NCI-H1436 (cell line): ENCODE results near the gene FAM83B.
"Not testable (repeated sequence)": the region's sequence is repeated elsewhere in the genome, so short reads cannot be mapped to it uniquely, and the experiment has no call there.

Experiments used
- DNase-seq: peaks from one replicate; lab custom pipeline; 2025; lab: John Stamatoyannopoulos, UW

The FAM83B gene

DNA sequence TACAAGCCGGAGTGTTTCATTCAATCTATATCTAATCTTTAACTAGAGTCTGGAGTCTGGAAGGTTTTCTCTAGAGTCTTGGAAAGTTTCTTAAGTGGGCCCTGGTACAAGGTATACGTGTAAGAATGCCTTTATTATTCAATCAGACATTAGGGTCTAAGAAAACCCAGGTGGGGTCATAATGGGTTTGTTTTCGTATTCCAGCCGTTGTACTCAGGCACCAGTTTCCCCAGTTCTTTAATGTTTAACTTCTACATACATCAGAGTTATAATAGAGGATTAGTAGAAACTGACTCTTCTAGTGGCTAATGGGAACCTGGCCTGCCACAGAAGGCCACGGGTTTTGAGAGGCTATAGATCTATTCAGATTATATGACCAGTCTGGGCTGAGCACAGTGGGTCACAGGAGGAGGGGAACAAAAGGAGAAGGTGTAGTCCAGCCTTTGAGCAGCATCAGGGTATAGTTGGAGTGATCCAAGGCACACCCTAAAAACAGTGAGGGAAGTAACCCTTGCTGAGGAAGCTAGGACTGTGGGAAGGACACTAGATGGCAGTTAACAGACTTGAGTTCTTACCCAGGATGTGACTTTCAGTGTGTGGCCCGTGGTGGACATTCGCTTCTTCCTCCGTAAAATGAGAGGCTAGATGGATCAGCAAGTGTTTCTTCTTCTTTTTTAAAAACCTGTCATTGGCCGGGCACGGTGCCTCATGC, 15.5 kb downstream of the FAM83B start:
- no peak for DNase-seq

- no peak for DNase-seq
Observed at GRCh38 chr6:54864272-54864671, 17.7 kb downstream of the FAM83B start.

- DNase-seq = no peak
Observed at GRCh38 chr6:54865091-54865631, 18.6 kb downstream of the FAM83B start.

GRCh38 chr6:54868556-54868955, 22.0 kb downstream of the FAM83B start:
- DNase-seq = no peak

GRCh38 chr6:54873599-54873998, 27.0 kb downstream of the FAM83B start:
- no peak for DNase-seq

- DNase-seq = no peak
Observed at GRCh38 chr6:54874349-54875048, 27.9 kb downstream of the FAM83B start.

- DNase-seq = no peak
Observed at GRCh38 chr6:54875539-54875938, 29.0 kb downstream of the FAM83B start.

DNA sequence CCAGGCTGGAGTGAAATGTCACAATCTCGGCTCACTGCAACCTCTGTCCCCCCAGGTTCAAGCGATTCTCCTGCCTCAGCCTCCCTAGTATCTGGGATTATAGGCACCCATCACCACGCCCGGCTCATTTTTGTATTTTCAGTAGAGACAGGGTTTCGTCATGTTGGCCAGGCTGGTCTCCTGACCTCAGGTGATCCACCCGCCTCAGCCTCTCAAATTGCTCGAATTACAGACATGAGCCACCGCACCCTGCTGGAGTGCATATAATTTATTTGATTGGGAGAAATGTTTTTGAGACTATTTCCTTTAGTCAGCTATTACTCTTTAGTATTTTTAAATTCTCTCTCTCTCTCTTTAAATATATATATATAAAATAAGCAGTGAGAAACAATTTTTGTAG, 29.8 kb downstream of the FAM83B start:
- no peak for DNase-seq

DNA sequence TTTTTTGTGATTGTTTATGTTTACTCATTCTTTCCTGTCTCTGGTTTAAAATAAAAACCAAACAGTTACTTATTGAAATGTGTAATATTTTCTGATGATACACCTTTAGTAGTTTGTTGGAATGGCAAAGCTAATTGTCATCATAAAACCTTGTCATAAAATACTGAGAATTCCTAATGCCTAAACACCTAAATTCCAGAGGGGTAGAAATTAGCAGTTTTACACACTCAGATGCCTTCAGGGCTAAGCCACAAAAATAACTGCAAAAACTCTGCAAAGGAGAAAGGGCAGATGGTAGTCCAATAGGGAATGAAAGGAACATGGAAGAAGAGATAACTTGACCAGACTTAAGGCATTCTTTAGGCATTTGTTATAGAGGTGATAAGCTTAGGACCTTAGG, 30.3 kb downstream of the FAM83B start:
- DNase-seq = no peak

DNA sequence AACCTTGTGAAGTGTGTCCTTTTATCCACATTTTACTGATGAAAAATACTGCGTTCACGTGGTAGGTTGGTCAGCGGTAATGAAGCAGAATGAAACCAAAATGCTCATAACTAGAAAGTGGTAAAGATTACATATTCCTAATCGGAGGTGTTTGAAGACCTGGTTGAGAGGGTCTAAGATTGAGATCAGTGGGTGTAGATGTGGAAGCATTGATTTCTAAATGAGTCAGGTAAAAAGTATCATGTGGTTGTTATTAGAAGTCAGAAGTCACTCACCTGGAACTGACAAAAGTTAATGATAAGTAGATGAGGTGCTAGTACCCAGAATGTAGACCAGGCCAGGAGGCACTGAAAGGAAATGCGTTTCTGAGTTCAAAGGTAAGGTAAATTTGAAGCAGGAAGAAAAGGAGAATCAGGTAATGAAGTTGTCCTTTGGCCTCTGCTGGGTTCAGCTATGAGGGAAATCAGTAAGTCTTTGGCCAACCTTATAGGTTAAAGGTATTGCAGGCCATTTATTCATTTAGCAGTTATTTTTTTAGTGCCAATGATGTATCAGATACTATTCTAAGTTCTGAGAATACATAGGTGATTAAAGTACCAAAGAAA, 31.2 kb downstream of the FAM83B start:
- no peak for DNase-seq

- DNase-seq = no peak
Observed at GRCh38 chr6:54878718-54879117, 32.1 kb downstream of the FAM83B start.

DNA sequence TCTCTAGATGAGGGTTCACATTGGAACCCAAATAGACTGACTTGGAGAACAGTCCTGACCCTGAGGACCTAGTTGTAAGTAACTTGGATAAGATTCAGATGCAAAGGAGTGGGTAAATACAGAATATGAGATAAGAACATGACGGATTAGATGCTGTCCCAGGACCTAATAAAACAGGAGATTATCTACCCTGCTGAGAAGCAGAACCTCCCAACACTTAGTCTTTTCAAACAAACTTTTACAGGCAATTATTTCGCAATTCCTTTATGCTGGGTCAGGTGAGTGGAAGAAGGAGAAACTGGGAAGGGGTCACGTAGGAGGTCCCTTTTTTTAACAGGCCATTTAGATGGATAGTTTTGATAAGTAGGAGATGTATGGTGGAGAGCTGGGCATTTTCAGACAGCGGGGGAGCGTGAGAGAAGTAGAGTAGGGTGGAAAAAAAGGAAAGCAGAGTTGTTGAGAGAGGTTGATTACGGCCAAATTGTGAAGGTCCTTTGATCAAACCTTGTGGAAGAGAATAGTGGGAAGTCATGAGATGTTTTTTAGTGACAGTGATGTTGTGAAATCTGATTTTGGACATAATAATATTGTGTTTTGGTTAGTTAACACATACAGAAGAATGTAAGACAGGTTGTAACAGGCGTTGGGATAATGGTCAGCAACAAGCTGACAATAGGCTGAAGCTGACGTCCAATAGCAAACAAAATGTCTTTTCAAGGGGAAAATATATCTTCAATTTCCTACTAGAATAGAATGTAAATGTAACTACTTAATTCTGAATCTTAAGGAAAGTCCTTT, 32.8 kb downstream of the FAM83B start:
- no peak for DNase-seq

- no peak for DNase-seq
Observed at GRCh38 chr6:54881067-54881730, 34.6 kb downstream of the FAM83B start.

DNA sequence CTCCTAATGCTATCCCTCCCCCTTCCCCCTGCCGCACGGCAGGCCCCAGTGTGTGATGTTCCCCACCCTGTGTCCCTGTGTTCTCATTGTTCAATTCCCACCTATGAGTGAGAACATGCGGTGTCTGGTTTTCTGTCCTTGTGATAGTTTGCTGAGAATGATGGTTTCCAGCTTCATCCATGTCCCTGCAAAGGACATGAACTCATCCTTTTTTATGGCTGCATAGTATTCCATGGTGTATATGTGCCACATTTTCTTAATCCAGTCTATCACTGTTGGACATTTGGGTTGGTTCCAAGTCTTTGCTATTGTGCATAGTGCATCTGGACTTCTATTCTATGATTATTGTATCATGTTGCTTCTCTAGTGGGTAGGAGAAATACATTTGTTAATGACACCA, 35.3 kb downstream of the FAM83B start:
- not testable (repeated sequence) for DNase-seq

DNA sequence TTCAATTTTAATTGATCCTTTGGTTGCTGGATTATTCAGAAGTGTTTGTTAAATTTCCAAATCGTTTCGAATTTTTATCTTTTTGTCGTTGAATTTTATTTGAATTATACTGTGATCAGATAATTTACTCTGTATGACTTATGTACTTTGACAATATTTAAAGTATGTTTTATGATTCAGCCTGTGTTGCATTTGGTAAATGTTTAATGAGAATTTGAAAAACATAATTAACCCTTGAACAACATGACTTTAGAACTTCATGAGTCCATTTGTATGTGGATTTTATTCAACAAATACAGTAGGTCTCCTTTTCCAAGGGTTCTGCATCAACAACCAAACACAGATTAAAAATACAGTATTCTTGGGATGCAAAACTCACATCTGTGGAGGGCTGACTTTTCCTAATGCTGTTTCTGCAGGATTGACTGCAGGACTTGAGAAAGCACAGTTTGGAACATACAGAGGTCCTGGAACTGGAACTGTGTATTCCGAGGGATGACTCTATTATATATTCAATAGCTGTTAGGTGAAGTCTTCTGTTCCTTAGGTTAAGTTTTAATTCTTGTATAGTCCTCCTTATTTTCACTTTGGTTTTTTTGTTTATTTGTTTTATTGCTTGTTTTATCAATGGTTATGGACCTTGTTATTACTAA, 40.5 kb downstream of the FAM83B start:
- no peak for DNase-seq

- no peak for DNase-seq
Observed at GRCh38 chr6:54891536-54891935, 45.0 kb downstream of the FAM83B start.

GRCh38 chr6:54892831-54893230, 46.3 kb downstream of the FAM83B start:
- no peak for DNase-seq

DNA sequence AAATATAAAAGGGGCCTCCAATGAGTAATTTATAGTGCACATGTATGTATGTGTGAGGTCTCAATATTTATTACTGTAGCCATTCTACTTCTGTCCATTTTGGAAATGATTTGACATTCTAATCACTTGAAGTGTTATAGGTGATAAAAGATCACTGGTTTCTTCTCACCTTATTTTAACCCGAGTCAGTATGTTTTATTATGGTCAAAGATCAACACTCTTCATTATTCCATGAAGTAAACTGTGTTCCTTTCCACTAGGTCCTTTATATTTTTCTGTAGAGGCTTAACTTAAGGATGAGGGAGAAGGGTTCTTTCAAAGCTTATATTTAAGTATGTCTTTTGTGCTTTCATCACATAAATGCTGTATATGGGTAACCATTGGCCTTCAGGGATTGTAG, 47.2 kb downstream of the FAM83B start:
- no peak for DNase-seq

DNA sequence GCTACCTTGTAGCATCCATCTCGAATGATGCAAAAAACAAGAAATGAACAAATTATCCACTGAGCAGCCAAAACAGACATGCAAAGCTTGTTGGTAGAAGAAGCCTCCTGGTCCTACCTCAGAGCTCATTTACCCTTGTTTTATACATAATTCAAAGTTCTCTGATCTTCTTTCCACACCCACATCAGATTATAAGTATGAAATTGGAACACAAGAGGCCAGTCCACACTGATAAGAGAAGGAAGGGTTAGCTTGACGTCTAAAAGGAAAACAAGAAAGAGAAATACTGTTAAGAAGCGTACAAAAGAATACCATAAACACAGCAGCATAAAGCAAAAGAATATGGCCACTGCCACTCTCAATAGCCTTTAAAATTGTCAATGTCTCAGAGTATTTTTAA, 49.7 kb downstream of the FAM83B start:
- no peak for DNase-seq

- no peak for DNase-seq
Observed at GRCh38 chr6:54897462-54898189, 51.1 kb downstream of the FAM83B start.

GRCh38 chr6:54898767-54899166, 52.2 kb downstream of the FAM83B start:
- no peak for DNase-seq
